HG02938 (cell line): ENCODE measurements around the gene CDK5RAP2.
A peak's percentile ranks its signal among the peaks of the same experiment; 100 is the strongest.
"Not testable (repeated sequence)": the region's sequence is repeated elsewhere in the genome, so short reads cannot be mapped to it uniquely, and the experiment has no call there.

Experiments used
- ATAC-seq: cut with Tn5 transposase; IDR thresholded peaks from one replicate; pipeline ENCODE4 v1.9.1; 2021; ENCODE audit warnings: mild to moderate bottlenecking, moderate library complexity; ENCODE audit not compliant: unreplicated experiment

Gene CDK5RAP2

DNA sequence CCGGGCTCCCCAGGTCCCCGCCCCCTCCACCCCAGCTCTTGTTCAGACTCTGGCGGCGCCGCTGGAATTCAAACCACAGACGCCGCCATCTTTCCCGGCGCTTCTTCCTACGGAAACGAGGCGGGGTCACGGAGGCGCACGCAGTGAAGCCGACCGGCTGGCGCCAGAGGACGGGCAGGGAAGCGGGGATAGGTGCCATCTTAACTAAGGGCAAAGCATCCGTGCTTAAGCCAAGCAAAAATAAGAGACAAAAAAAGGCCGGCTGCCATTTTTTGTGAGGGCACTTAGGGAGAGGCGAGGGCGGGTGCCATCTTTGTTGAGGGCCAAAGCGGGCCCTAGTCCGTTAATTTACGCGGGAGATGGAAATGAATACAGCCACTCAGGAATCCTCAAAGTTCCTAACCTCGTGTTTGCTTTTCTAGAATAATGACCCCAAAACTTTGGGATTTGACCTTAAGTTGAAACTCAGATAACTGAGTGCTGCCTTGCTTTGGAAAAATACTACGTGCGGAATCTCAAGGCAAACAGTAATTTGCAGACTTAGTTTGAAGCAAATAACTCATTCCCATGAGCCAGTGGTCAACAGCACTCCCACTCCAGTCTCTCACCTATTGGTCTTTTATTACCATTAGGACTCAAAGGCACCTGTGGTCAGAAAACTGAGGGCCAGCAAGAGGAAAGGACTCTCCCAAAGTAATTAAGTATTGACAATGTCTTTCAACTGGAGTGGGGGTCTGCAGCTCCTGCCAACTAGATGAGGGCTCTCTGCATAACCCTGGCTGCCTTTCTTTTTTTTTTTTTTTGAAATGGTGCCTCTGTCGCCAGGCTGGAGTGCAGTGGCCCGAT is at the start of gene CDK5RAP2:
CDK5RAP2 (minus strand) TSS at position 117 of the 846 bp plus-strand sequence. CDS start 189 bp downstream, outside the sequence.
- peak; percentile 89 for ATAC-seq

- ATAC-seq = not testable (repeated sequence)
Measured at GRCh38 chr9:120628925-120629497, 49.0 kb upstream of the CDK5RAP2 start.

GRCh38 chr9:120628207-120628924 is 48.4 kb upstream of the CDK5RAP2 start:
- no peak for ATAC-seq

- no peak for ATAC-seq
Measured at GRCh38 chr9:120627073-120627472, 47.1 kb upstream of the CDK5RAP2 start.

- no peak for ATAC-seq
Measured at GRCh38 chr9:120626512-120626911, 46.5 kb upstream of the CDK5RAP2 start.

GRCh38 chr9:120625222-120625621 is 45.3 kb upstream of the CDK5RAP2 start:
- no peak for ATAC-seq

- no peak for ATAC-seq
Measured at GRCh38 chr9:120622790-120623189, 42.8 kb upstream of the CDK5RAP2 start.

DNA sequence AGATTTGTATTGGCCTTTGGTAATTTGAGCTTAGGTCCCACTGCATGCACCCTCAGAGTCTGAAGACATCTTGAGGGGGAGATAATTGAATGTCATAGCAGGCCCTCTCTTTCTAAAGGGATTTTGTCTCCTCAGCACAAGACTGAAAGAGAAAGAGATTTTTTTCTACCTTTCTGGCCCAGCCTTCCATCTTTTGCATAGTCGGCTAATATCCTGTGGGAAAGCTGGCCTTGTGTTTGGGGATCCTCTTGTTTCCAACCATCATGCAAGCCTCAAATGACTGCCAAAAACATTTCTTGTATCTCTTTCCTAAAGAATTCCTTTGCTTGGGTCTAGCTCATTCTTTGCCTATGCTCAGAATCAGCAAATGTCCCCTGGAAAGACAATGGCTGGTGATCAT is 42.0 kb upstream of the CDK5RAP2 start:
- no peak for ATAC-seq

DNA sequence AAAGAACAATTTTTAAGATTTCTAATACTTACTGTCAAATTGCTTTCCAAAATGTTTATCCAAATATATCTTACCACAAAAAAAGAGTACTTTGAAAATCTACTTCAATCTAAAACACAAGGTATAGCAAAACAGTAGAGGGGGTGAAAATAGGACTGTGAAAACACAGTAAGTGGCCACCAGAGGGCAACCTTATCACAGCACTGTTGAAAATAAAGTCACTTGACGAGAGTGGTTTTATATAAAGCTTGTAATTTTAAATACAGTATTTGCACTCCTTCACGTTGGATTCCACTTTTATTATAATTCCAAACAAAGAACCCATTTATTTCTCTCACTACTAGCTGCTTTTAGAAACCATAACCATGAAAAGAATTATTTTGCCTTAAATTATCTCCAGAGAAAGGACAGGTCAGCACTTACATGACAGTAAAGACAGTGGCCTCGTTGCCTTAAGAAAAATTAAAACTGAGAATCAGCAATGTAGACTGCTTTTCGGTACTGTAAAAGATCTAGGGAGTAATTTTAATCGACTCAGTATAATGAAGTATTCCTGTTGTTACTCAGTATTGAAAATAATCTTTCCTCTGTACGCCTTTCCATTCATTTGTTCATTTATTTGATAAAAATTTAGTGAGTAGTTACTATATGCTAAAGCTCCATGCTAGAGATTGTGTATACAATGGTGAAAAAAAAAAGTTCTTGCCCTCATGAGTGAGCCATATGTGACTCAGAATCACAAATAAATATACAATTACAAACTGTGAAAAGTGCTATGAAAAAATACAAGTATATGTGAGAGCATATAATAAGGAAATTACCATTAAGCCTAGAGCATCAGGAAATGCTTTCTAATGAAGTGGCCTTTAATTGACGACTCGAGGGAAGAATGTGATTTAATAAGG is 40.0 kb upstream of the CDK5RAP2 start:
- ATAC-seq = peak; percentile 75

GRCh38 chr9:120616966-120617935 is 37.3 kb upstream of the CDK5RAP2 start:
- ATAC-seq = no peak

DNA sequence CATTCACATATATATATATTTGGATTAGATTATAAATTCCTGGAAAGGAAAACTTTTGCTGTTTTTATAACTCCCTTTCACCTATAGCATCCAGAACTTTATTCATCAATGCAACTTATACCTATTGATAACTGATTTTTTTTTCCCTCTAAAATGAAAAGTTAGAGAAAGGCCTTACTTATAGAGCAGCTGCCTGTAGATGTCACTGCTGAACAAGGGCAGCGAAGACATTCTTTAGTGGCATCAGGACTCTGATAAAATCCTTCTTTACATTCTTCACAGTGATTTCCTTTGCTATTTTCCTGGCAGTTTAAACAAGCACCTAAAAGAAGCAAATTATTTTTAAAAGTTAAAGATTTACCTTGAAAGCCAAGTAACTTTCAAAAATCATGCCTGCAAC is 32.3 kb upstream of the CDK5RAP2 start:
- no peak for ATAC-seq

DNA sequence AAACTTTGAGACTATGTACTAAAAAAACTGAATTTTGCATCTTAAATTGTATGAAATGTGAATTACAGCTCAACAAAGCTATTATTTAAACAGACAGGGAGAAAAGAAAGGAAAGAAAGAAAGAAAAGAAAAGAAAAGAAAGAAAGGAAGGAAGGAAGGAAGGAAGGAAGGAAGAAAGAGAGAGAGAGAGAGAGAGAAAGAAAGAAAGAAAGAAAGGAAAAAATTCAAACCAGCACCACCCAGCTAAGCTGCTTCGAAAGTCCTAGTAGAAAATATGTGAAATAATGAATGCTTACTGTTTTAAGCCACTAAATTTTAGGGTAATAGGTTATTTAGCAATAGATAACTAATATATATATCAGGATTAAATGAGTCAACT is 31.7 kb upstream of the CDK5RAP2 start:
- ATAC-seq = no peak

GRCh38 chr9:120610975-120611689 is 31.2 kb upstream of the CDK5RAP2 start:
- no peak for ATAC-seq

GRCh38 chr9:120609636-120610035 is 29.7 kb upstream of the CDK5RAP2 start:
- no peak for ATAC-seq

GRCh38 chr9:120608421-120608820 is 28.5 kb upstream of the CDK5RAP2 start:
- no peak for ATAC-seq

- ATAC-seq = no peak
Measured at GRCh38 chr9:120603591-120603990, 23.6 kb upstream of the CDK5RAP2 start.

GRCh38 chr9:120603010-120603409 is 23.0 kb upstream of the CDK5RAP2 start:
- no peak for ATAC-seq

DNA sequence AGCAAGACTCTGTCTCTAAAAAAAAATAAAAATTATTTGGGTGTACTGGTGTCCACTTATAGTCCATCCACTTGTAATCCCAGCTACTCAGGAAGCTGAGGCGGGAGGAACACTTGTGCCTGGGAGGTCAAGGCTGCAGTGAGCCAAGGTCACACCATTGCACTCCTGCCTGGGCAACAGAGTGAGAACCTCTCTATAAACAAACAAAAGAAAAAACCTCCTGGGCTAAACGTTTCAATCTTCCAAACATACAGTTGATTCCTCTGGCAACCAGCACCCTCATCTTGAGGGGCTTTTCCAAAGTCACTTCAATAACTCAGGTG is 13.9 kb upstream of the CDK5RAP2 start:
- no peak for ATAC-seq
